LNCAP (cell line): ENCODE results near the gene PLXNC1.

Experiments
- CTCF ChIP-seq: fragments of 450-650 bp; IDR thresholded peaks from 2 replicates; pipeline ENCODE4 v1.5.1; 2017; ENCODE audit warnings: mild to moderate bottlenecking

PLXNC1 gene

DNA sequence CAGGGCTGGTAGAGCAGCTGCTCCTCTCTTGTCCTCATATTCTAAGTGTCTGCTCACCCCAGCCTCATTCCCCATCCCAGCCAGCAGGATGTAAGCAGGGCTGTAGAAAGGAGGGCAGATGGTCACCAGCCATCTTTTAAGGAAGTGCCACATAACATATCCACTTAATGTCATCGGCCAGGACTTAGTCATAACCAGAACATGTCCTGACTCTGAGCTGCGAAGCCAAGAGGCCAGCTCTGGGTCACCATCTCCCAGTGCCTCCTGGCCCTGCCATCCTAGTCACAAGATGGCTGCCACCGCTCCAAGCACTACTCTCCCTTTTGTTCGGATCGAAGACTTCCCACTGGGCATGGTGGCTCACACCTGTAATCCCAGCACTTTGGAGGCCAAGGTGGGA is 123.9 kb downstream of the PLXNC1 start:
- no peak for TF ChIP-seq CTCF

DNA sequence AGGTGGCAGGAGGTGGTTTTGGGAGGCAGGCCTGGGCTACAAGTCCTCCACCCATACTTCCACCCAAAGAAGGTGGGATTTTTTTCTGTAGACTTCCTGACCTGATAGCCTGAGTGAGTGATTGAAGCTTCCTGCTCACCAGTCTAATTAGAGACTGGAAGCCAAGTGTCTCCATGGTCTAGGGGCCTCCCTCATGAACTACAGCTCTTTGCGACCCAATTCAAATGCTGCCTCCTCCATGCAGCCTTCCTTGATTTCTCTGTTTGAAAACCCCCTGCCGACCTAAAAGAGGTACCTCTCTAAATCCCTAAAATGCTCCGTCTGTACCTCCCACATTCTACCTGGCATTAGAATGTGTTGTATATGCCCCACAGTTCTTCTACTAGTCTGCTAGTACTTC is 124.9 kb downstream of the PLXNC1 start:
- no peak for TF ChIP-seq CTCF

- no peak for TF ChIP-seq CTCF
These were observed 128.3 kb downstream of the PLXNC1 start for GRCh38 chr12:94276725-94277124.

GRCh38 chr12:94277426-94278000 is 129.1 kb downstream of the PLXNC1 start:
- TF ChIP-seq CTCF = no peak

DNA sequence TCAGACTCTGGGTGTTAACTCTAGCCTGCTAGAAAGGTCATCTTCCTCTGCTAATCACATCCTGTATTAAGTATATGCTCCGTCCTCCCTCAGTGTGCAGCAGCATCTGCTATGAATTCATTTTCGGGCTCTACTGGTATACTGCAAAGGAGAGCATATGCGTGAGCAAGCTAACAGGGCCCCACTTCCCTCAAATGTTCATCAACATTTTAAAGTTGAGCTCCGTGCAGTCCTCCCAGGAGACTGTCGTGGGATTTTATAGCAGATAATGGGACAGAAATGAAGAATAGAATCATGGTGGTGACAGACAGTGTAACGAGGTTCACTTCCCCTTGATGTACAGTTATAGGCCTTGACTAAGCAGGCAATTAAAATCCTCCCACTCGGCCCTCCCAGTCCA is 131.7 kb downstream of the PLXNC1 start:
- TF ChIP-seq CTCF = no peak

GRCh38 chr12:94282675-94283074 is 134.3 kb downstream of the PLXNC1 start:
- no peak for TF ChIP-seq CTCF

DNA sequence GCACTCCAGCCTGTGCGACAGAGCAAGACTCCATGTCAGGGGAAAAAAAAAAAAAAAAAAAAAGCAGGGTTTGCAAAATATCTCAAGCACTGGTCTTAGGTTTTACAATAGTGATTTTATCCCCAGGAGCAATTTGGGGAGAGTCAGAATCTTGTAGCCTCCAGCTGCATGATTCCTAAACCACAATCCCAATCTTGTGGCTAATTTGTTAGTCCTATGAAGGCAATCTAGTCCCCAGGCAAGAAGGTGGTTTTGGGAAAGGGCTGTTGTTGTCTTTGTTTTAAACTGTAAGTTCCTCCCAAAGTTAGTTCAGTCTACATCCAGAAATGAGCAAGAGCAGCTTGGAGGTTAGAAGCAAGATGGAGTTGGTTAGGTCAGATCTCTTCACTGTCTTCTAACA is 135.7 kb downstream of the PLXNC1 start:
- TF ChIP-seq CTCF = no peak

GRCh38 chr12:94284859-94285258 is 136.5 kb downstream of the PLXNC1 start:
- no peak for TF ChIP-seq CTCF
